PC-3 (cell line): Measurements from ENCODE around the gene ERBB4.

Experiments
- CTCF ChIP-seq: fragments of 300-600 bp; sonication (generic); conservative IDR thresholded peaks from 2 replicates; pipeline ENCODE4 v1.5.1; 2017; ENCODE audit warnings: antibody characterized with exemption, low read depth, mild to moderate bottlenecking, low read length
- EZH2 ChIP-seq: fragments of 300-600 bp; sonication (generic); IDR thresholded peaks from one replicate; pipeline ENCODE4 v1.6.1; 2017; ENCODE audit warnings: antibody characterized with exemption, mild to moderate bottlenecking, low read length; ENCODE audit not compliant: unreplicated experiment

DNA sequence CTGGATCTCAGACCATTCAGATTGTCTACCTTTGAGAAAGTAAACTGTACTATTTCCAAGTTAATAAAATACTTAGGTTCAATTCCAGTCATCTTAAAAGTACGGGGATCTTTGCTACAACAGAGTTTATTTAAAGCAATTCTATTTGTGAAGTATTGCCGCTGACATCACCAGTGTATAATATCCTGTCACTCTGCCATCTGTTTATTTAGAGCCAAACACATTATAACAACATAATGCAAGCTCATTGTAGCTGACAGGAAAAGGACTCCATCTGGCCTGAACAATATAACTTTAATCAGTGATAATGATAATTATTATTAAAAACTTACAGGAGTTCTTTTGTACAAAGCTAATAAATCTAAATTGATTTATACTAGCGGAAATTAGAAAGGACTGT lies 786.8 kb downstream of the ERBB4 start:
- TF ChIP-seq CTCF (no peak), EZH2 (no peak)
